ENCODE measurements around the gene TIGIT.

The TIGIT gene

DNA sequence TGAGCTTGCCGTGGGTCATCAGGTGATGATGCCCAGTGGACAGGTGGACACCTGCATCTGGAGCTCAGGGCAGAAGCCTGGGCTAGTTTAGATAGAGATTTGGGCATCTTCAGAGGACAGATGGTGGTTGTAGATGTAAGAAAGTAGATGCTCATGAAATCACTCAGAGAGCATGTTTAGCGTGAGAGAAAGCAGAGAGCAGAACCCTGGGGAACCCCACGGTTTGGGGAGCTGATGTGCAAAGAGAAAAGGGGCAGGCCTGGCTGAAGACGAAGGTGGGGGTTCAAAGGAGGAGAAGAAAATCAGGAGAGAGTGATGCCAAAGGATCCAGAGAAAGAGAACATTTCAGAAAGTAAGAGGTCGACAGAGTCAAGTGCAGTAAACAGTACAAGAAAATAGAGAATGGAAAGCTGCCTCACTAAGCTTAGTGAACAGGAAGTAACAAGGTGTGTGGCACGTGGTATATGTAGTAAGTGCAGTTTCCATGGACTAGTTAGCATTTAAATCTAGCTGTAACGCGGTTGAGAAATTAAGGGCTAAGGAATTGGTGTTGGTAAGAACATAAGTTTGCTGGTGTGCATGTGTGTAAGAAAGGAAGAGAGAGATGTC lies 13.5 kb downstream of the TIGIT start:
- TF ChIP-seq, protein P1, sequence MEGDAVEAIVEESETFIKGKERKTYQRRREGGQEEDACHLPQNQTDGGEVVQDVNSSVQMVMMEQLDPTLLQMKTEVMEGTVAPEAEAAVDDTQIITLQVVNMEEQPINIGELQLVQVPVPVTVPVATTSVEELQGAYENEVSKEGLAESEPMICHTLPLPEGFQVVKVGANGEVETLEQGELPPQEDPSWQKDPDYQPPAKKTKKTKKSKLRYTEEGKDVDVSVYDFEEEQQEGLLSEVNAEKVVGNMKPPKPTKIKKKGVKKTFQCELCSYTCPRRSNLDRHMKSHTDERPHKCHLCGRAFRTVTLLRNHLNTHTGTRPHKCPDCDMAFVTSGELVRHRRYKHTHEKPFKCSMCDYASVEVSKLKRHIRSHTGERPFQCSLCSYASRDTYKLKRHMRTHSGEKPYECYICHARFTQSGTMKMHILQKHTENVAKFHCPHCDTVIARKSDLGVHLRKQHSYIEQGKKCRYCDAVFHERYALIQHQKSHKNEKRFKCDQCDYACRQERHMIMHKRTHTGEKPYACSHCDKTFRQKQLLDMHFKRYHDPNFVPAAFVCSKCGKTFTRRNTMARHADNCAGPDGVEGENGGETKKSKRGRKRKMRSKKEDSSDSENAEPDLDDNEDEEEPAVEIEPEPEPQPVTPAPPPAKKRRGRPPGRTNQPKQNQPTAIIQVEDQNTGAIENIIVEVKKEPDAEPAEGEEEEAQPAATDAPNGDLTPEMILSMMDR (IDR thresholded peaks at IDR 0.05) = no peak
- H3K27me3 Mint-ChIP-seq (ENCODE audit: low read depth, poor library complexity) = no peaks in the 10 kb centered on the region
- H3K4me3 Mint-ChIP-seq = no peak overlapping the region
- H3K9me3 Mint-ChIP-seq = no peaks in the 10 kb centered on the region
- DNase-seq = no peak
- no peaks in the 10 kb centered on the region for H3K4me1 Mint-ChIP-seq
- H3K36me3 Mint-ChIP-seq (ENCODE audit: low read depth) = no peaks in the 10 kb centered on the region
- no peak overlapping the region for H3K27ac Mint-ChIP-seq

DNA sequence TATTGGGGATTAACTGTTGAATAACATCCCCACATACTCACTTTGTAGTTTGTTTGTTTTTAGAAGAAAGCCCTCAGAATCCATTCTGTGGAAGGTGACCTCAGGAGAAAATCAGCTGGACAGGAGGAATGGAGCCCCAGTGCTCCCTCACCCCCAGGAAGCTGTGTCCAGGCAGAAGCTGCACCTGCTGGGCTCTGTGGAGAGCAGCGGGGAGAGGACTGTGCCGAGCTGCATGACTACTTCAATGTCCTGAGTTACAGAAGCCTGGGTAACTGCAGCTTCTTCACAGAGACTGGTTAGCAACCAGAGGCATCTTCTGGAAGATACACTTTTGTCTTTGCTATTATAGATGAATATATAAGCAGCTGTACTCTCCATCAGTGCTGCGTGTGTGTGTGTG lies 14.0 kb downstream of the TIGIT start:
- Mint-ChIP-seq H3K36me3 (ENCODE audit: low read depth) (no peaks in the 10 kb centered on the region), H3K4me3 (no peak overlapping the region), H3K9me3 (no peaks in the 10 kb centered on the region), H3K27ac (no peak overlapping the region), H3K4me1 (no peaks in the 10 kb centered on the region), H3K27me3 (ENCODE audit: low read depth, poor library complexity) (no peaks in the 10 kb centered on the region)
- DNase-seq = no peak
- TF ChIP-seq, protein P1 (IDR thresholded peaks at IDR 0.05) = no peak

DNA sequence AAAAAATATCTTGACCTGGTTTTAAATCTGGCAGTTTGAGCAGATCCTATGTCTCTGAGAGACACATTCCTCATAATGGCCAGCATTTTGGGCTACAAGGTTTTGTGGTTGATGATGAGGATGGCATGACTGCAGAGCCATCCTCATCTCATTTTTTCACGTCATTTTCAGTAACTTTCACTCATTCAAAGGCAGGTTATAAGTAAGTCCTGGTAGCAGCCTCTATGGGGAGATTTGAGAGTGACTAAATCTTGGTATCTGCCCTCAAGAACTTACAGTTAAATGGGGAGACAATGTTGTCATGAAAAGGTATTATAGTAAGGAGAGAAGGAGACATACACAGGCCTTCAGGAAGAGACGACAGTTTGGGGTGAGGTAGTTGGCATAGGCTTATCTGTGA lies 14.5 kb downstream of the TIGIT start:
- Mint-ChIP-seq H3K27me3 (ENCODE audit: low read depth, poor library complexity) (no peaks in the 10 kb centered on the region), H3K9me3 (no peaks in the 10 kb centered on the region), H3K27ac (no peak overlapping the region), H3K4me1 (no peaks in the 10 kb centered on the region), H3K4me3 (no peak overlapping the region), H3K36me3 (ENCODE audit: low read depth) (no peaks in the 10 kb centered on the region)
- no peak for DNase-seq
- TF ChIP-seq, protein P1 (IDR thresholded peaks at IDR 0.05) = no peak

DNA sequence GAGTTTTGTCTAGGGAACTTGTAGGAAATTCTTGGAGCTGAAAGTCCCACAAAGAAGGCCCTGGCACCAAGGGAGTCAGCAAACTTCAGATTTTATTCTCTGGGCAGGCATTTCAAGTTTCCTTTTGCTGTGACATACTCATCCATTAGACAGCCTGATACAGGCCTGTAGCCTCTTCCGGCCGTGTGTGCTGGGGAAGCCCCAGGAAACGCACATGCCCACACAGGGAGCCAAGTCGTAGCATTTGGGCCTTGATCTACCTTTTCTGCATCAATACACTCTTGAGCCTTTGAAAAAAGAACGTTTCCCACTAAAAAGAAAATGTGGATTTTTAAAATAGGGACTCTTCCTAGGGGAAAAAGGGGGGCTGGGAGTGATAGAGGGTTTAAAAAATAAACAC lies 15.0 kb downstream of the TIGIT start:
- H3K36me3 Mint-ChIP-seq (ENCODE audit: low read depth) = no peaks in the 10 kb centered on the region
- H3K4me1 Mint-ChIP-seq = no peaks in the 10 kb centered on the region
- no peak for DNase-seq
- TF ChIP-seq, protein P1 (IDR thresholded peaks at IDR 0.05) = no peak
- H3K27ac Mint-ChIP-seq = peak overlapping the region; percentile 31
- no peak overlapping the region for H3K4me3 Mint-ChIP-seq
- no peaks in the 10 kb centered on the region for H3K27me3 Mint-ChIP-seq (ENCODE audit: low read depth, poor library complexity)
- H3K9me3 Mint-ChIP-seq = no peaks in the 10 kb centered on the region

DNA sequence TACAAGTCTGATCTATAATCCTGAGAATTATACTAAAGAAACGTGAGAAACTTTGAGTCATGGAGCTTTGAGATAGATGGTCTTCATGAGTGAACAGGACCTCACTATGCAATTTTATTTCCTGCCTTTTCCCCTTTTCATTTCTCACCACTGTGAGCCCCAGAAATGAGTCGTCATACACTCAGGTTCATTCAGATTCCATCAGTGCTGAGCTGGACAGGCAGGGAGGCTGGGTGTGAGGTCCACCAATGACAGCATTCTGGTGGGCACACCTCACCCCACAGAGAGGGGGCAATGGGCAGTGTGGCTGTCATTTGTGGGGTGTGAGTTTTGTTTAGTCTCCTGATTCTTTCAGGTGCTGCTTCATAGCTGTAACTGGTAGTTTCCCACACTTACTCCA lies 16.9 kb downstream of the TIGIT start:
- Mint-ChIP-seq H3K4me3 (no peak overlapping the region), H3K36me3 (ENCODE audit: low read depth) (no peaks in the 10 kb centered on the region), H3K4me1 (no peaks in the 10 kb centered on the region), H3K27ac (no peak overlapping the region), H3K9me3 (no peaks in the 10 kb centered on the region), H3K27me3 (ENCODE audit: low read depth, poor library complexity) (no peaks in the 10 kb centered on the region)
- TF ChIP-seq, protein P1 (IDR thresholded peaks at IDR 0.05) = no peak
- no peak for DNase-seq

DNA sequence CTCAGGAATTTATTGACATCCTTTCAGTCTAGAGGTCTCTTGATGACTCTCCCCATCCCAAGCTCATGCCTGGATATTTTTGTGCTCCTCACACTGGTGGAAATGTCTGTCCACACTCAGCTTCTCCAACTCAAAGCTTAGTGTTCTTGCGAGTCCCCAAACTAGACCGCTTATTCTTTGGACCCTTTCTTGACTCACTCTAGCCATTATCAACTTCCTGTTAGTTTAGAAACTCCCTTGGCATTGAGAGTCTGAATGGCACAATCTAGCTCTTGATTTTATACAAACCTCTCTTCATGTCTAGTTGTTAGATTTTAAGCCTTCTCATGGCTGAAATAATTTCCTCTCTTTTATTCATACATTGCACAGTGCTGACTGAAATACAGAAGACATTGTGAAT lies 19.6 kb downstream of the TIGIT start:
- H3K36me3 Mint-ChIP-seq (ENCODE audit: low read depth) = no peaks in the 10 kb centered on the region
- no peak overlapping the region for H3K27ac Mint-ChIP-seq
- DNase-seq = no peak
- TF ChIP-seq, protein P1 (IDR thresholded peaks at IDR 0.05) = no peak
- H3K27me3 Mint-ChIP-seq (ENCODE audit: low read depth, poor library complexity) = peaks cover 3% of the 10 kb centered on the region
- no peak overlapping the region for H3K4me3 Mint-ChIP-seq
- H3K9me3 Mint-ChIP-seq = no peaks in the 10 kb centered on the region
- no peaks in the 10 kb centered on the region for H3K4me1 Mint-ChIP-seq

Data from nephron progenitor cell (in vitro differentiated cells).